GM23338 (cell line): Measurements from ENCODE around the gene KIAA1328.

Experiments used
- EZH2phosphoT487 ChIP-seq: fragments of 200-600 bp; sonication (generic); IDR thresholded peaks from one replicate; pipeline ENCODE4 v1.8.1; 2018; ENCODE audit warnings: antibody characterized with exemption; ENCODE audit not compliant: unreplicated experiment
- POLR2AphosphoS5 ChIP-seq: IDR thresholded peaks from 2 replicates; pipeline ENCODE4 v1.6.1; 2016; ENCODE audit warnings: antibody characterized with exemption, low read depth

- TF ChIP-seq EZH2phosphoT487 (no peak), POLR2AphosphoS5 (no peak)
Observed at GRCh38 chr18:36813101-36813775, 15.7 kb upstream of the KIAA1328 start.
